Activated CD4-positive, CD25-positive, alpha-beta regulatory T cell treated with anti-CD3 and anti-CD28 coated beads, Interleukin-2, amount 50 U/mL, for 16 hours (primary cell): ENCODE measurements around the gene CD22.

Source experiments
- DNase-seq: peaks from one replicate; pipeline ENCODE4 v3.0.0-alpha.2; 2020; ENCODE audit warnings: low read depth, low spot score

CD22 gene

DNA sequence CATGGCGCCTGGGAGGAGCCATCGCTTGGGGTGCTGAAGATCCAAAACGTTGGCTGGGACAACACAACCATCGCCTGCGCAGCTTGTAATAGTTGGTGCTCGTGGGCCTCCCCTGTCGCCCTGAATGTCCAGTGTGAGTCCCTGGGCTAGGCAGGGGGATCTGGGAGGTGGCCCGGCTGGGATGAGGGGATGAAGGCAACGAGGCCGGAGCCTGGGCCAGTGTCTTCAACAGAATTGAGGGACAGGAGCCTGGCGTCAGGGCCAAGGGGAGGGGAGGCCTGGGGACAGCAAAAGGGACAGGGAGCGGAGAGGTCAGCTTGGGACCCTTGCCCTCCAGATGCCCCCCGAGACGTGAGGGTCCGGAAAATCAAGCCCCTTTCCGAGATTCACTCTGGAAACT is 12.0 kb downstream of the CD22 start:
- no peak for DNase-seq

DNA sequence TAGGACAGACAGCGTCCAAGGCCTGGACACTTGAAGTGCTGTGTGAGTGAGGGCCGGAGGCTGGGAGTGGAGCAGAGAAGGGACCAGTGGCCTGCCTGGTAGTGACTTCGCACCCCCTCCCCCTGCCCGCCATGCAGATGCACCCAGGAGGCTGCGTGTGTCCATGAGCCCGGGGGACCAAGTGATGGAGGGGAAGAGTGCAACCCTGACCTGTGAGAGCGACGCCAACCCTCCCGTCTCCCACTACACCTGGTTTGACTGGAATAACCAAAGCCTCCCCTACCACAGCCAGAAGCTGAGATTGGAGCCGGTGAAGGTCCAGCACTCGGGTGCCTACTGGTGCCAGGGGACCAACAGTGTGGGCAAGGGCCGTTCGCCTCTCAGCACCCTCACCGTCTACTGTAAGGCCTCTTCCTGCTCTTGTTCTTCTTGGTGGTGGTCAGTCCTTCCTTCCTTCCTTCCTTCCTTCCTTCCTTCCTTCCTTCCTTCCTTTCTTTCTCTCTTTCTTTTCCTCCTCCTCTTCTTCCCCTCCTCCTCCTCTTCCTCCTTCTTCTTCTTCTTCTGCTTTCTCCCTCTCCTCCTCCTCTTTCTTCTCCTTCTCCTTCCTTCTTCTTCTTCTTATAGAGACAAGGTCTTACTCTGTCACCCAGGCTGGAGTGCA is 12.7 kb downstream of the CD22 start:
- DNase-seq = no peak

DNA sequence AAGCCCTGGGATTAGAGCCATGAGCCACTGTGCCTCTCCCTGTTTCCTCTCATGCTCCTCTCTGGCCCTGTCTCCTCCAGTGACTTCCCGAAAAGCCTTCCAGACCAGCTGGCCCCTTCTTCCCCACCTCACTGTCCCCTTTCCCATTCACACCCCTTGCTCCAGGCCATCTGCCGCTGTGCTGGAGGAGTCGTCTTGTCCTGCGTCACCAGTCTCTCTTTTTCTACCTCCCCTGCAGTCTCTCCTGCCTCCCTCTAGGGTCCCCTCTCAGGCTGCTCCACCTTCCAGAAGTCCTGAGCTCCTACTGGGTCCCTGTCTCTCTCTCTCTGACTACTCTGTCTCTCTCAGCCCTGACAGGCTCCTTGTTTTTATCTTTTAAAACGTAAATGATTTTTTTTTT is 13.4 kb downstream of the CD22 start:
- DNase-seq = no peak

DNA sequence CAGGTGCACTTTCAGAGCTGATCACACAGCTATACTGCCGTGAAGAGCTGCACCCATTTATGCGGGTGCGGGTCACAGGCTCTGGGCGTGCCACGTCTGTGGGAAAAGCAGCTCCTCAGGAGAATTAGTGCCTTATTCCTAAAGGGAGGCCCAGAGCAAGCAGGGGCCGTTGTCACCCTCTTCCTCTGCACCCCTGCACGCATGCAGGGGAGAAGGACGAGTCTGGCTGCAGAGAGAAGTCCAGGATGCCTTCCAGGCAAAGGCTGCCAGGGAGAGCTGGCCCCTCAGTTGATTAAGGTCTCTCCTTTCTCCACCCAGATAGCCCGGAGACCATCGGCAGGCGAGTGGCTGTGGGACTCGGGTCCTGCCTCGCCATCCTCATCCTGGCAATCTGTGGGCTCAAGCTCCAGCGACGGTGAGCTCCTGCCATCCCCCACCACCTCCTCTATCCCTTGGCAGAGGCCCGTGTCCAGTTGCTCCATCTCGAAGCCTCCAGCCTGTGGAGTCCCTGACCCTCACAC is 15.6 kb downstream of the CD22 start:
- no peak for DNase-seq

DNA sequence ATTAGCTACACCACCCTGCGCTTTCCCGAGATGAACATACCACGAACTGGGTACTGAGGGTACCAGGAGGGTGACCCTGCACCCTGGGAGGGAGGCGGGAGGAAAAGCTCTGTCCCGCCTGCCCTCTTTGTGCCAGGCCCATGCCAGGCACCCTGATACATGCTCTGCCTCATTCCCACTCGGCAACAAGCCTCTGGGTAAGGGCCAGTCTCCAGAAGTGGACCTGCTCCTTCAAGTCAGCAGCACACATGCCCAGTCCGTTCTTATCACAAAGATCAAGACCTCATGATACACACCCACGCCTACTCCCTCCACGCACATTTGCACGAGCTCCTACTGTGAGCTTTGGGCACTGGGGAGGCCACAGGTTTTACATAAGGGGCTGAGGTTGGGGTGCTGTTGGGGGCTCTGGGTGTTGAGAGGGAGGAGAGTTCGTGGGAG is 16.7 kb downstream of the CD22 start:
- DNase-seq = no peak

DNA sequence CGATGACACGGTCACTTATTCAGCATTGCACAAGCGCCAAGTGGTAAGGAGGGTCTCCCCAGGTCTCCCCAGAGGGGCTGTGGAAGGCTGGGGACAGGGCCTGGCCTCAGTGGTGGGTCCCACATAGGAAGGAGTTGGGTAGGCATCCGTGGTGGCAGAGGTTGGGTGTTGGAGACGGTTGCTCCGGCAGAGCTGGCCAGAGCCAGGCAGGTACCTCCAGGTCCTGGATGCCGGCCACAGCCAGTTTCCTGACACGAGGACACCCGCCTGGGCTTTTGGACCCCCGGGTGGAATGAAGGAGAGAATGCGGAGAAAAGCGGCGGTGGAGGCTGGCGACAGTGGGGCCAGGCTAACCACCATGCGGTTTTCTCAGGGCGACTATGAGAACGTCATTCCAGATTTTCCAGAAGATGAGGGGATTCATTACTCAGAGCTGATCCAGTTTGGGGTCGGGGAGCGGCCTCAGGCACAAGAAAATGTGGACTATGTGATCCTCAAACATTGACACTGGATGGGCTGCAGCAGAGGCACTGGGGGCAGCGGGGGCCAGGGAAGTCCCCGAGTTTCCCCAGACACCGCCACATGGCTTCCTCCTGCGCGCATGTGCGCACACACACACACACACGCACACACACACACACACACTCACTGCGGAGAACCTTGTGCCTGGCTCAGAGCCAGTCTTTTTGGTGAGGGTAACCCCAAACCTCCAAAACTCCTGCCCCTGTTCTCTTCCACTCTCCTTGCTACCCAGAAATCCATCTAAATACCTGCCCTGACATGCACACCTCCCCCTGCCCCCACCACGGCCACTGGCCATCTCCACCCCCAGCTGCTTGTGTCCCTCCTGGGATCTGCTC is 17.4 kb downstream of the CD22 start:
- DNase-seq = peak; percentile 26

DNA sequence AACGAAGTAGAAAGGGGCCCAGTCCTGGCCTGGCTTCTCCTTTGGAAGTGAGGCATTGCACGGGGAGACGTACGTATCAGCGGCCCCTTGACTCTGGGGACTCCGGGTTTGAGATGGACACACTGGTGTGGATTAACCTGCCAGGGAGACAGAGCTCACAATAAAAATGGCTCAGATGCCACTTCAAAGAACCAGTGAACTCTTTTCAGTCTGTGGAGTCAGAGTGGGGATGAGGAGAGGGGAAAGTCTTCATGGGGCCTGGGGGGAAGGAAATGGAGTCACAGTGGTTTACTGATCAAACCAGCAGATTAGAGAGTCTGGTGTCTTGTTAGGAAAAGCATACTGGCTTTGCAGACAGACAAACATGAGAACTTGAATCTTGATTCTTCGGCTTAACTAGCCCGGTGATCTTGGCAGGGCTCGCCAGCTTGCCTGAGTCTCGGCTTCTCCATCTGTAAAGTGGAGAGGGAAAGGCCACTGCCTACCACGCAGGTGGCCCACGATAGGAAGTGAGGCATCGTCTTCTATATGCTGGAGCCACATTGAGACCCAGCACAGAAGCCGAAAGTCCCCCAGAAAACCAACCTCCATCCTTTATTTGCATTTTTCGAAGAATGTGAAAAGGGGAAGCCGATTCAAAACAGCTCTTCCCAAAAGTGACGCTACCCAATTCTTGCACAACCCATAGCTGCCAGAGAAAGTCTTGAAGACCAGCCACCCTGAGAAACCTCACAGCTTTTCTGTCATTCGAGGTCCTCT is 18.4 kb downstream of the CD22 start, which contains the start of gene FFAR1:
TSS of gene FFAR1 (plus strand) at position 732 of the 759 bp plus-strand sequence. CDS start 3,650 bp downstream, outside the sequence.
- DNase-seq = no peak

DNA sequence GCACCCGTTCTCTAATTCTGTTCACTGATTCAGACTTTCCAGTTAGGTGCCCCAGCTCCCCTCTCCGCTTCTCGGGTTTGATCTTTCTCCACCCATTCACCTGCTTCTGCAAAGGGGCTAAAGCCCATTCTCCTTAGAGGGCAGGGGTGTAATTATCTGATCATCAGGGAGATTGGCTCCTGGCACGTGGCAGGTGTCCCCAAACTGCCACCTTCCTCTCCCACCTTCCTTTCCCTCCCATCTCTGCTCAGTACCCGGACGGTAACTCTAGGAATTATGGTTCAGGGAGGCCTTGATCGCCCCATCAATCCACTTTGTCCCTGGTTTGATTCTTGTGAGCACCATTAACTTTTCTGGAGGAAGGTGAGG is 18.9 kb downstream of the CD22 start:
- DNase-seq = no peak

DNA sequence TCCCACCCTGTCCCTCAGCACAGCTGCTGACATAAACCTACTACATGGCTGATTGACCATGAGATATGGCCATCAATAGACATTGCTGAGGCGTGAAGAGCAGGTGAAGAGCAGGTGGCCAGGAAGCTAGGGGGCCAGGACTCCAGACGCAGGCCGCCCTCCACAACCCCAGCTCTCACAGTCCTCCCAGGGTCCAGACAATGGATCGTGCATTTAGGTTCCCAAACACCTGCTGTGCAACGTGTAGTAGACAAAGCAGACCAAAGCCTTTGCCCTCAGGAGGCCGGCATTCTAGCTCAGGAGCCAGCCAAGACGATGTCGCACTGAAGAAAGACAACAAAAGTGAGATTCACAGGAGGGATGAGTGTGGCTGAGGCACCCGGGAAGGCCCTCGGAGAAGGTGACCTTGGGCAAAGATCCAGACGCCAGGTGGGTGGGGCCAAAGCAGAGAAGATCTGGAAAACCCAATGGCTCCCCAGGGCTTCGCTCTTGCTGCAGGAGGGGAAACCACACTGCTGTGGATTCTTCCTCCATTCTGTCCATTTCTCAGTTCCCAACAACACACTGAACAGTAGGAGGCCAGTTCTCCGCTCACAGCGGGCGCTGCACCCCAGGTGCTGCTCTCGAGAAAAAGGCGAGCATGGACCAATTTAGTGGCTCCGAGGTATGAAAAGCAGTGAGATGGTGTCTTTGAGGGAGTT is 20.1 kb downstream of the CD22 start:
- DNase-seq = no peak

DNA sequence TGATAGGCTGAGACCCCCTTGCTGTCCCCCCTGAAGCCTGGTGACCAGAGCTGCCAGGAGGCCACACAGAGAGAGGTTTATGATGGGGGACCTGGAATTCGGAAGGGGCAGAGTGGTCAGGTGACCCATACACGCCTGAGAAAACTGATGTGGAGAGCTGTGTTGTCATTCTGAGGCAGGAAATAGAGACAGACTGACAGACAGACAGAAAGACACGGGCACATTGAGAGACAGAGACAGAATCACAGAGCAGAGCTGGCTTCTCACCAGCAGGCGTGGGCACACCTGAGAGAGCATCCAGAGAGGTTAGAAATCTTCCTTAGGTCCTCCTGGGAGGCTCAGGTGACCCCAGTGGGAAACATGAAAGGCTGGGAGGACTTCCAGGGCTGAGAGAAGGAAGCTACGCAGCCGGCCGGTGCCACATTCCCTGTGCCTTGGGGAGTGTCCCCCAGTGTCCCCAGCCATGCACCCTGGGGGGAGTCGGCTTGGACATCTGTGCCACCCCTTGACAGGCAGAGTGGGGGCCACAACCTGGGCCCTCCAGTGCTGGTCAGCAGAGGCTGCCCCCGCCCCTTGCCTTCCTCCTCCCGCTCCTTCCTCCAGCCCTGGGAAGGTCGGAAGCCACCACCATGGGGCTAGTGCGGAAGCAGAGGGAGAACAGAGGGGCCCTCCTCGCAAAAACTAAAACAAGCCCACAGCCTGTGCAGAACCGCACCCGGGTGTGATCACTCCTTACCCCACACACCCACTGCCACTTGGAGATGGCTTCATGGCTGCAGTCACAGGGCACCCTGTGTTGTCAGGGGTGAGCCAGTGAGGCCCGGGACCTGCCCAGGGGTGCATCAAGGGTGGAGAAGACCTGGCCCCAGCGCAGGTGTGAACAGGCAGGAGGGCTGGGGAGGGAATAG is 20.9 kb downstream of the CD22 start:
- no peak for DNase-seq

DNA sequence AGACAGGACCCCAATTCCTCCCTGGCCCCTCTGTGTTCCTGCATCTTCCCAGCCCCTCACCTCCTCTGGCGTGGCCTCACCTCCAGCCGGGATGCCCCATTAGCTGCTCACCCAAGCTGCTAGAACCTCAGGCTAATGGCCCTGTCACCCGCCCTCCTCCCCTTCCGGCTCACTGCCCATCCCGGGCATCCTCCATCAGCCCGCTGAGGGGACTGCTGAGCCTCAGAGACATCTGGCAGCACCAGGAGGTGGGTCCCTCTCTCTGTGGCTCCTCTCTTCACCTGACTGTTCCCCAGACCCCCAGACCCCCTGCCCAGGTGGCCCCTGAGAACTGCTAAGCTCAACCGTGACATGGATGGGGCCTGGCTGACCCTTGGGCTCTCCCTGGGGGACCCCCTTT is 21.6 kb downstream of the CD22 start:
- no peak for DNase-seq

DNA sequence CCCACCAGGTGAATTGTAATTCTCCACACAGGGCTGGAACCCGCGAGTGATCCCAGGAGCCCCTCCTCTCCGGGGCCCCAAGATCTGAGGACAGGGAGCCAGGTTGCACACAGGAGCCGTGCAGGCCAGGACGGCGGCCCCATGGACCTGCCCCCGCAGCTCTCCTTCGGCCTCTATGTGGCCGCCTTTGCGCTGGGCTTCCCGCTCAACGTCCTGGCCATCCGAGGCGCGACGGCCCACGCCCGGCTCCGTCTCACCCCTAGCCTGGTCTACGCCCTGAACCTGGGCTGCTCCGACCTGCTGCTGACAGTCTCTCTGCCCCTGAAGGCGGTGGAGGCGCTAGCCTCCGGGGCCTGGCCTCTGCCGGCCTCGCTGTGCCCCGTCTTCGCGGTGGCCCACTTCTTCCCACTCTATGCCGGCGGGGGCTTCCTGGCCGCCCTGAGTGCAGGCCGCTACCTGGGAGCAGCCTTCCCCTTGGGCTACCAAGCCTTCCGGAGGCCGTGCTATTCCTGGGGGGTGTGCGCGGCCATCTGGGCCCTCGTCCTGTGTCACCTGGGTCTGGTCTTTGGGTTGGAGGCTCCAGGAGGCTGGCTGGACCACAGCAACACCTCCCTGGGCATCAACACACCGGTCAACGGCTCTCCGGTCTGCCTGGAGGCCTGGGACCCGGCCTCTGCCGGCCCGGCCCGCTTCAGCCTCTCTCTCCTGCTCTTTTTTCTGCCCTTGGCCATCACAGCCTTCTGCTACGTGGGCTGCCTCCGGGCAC is 22.6 kb downstream of the CD22 start:
- DNase-seq = no peak

DNA sequence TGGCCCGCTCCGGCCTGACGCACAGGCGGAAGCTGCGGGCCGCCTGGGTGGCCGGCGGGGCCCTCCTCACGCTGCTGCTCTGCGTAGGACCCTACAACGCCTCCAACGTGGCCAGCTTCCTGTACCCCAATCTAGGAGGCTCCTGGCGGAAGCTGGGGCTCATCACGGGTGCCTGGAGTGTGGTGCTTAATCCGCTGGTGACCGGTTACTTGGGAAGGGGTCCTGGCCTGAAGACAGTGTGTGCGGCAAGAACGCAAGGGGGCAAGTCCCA is 23.1 kb downstream of the CD22 start:
- DNase-seq = no peak

DNA sequence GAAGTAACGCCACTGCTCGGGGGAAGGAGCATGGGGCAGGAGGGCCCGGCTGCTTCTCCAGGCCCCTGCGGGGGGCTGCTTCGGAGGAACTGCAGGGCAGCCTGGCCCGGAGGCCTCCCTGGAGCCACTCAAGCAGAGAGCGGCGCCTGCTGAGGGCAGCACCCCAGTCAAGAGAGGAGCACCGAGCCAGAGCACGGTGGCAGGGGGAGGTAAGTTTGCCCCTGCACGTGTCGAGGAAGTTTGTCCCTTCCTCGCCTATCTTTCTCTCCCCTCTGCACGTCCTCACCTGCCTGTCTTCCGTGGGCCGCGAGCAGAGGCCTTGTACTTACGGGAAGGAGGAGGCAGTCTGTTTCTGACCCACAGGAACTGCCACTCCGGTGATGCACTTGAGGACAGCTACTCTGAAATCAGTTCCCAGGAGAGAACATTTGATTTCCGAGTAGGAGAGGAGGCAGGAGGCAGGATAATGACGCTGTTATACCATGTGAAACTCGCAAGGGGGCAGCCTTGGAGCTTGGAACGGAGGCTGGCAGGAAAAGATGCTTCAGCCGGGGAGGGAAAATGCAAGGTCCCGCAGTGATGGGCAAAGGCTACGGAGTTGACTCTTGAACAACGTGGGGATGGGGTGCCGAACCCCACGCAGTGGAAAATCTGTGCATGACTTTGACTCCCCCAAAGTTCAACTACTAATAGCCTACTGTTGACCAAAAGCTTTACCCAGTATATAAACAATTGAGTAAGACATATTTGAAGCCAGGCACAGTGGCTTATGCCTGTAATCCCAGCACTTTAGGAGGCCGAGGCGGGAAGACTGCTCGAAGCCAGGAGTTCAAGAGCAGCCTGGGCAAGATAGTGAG is 23.7 kb downstream of the CD22 start:
- DNase-seq = peak; percentile 45

DNA sequence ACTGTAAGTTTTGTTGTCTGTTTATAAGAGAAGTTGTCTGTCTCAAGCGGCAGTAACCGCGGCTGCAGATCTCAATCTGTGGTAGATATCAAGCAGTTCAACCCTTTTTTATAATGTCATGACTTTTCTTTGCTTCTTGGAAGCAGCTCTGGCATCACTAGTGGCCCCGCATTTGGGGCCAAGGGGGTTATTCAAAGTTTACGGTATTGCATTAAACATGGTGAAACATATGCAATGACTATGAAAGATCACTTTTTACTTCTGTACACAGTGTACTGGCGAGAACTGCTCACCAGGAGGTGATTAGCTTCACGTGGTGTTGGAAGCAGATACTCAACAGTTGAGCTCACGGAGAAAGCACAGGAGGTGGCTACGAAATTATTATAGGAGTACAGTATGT is 24.6 kb downstream of the CD22 start:
- DNase-seq = no peak

DNA sequence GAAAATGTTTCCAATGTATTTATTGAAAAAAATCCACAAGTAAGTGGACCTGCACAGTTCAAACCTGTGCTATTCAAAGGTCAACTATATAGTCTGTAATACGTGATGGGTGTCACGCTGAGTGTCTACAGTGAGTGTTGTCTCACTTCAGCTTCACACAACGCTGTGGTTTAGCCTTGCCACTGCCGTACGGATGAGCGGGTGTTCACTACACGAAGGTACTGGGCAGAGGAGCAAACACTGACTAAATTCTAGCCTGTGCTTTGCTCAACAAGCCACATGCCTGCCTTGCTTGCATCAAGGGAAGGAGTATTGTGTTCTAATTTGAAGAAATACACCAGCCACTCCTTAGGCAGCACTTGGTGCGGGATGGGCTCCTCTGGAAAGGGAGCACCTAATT is 25.9 kb downstream of the CD22 start:
- no peak for DNase-seq

DNA sequence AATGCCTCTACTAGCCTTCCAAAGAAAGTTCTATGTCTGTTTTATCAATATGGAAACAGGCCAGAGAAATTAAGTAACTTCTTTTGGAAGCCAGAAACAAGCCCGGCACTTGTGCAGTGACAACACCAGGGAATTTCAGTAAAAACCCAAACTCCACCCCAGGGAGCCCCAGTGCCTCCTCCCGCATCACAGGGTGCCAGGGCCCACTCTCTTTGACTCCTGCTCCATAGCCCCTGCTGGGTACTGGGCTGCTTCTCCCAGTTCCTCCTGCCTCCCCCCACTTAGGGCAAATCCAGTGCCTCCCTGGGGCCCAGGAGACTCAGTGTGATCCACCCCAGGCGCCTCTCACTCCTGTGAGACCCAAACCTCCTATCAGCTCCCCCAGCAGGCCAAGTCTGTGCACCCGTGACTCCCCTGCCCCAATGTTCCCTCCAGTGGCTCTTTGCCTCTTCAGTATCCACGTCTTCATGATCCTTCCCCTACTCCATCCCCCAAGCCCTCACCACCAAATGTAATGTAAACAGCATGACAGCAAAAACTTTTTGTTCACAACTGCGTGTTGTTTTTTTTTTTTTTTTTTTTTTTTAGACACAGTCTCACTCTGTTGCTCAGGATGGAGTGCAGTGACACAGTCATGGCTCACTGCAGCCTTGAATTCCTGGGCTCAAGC is 26.9 kb downstream of the CD22 start:
- DNase-seq = no peak

DNA sequence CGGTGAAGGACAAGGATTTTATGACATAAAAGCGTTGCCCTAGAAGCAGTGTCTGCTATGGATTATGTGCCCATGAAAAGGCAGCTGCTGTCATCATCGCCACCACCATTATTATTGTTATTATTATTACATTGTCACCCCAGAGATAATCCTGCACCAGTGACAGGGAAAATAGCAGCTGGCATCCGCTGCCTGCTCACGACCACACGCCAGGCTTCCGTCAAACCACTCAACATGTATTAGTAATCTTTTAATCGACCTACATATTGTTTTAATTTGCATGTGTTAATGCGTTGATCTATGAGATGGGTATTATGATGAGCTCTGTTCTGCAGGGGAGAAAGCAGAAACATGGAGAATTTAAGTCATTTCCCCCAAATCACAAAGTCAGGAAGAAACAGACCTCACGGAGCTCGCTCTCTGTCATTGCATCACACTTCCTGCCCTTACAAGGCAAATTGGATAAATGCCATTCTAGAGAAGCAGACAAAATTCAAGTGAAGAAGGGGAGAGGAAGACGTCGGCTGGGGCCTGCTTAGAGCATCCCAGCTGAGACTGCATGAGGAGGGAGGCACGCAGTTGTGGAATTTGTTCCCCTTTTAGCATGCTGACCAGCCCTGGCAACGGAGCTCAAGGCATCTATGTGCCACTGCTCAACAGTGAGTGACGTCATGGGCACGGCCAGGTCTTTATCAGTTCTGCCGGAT is 29.0 kb downstream of the CD22 start, which contains the start of gene FFAR3:
TSS of gene FFAR3 (plus strand) at position 594 of the 707 bp plus-strand sequence. CDS start 431 bp downstream, outside the sequence.
- DNase-seq = no peak
